Panc1 (cell line): ENCODE measurements around the gene FSIP1. TPM values are rescaled to one million over a fixed set of nuclear protein-coding genes. Genes with fewer than 3 reads are reported as not detected.

Experiments used
- ATAC-seq: fragments of 200-7000 bp; cut with Tn5 transposase; 2 replicates; pipeline ENCODE4 v1.9.1; 2020; ENCODE audit warnings: mild to moderate bottlenecking, moderate library complexity
- BruUV-seq: library from RNA; stranded (reverse); fragments of 400-500 nt; replicated peaks from 2 replicates; lab custom pipeline; 2021; lab: Mats Ljungman, UMichigan
- CTCF ChIA-PET: fragments of 300-600 bp; sonication (Branson Sonifier 250); formaldehyde crosslinking; loops from one replicate; lab custom pipeline; 2022; ENCODE audit warnings: antibody characterized with exemption; lab: Charles Lee
- POLR2A ChIA-PET: fragments of 300-600 bp; sonication (Branson Sonifier 250); formaldehyde crosslinking; loops from one replicate; lab custom pipeline; 2022; ENCODE audit warnings: antibody characterized with exemption; lab: Charles Lee
- DNase-seq: peaks from one replicate; pipeline ENCODE4 v3.0.0-alpha.2; 2010; ENCODE audit warnings: low read depth, low spot score
- H3K27ac ChIP-seq: 2 replicates; pipeline ENCODE4 v1.5.1; 2011; ENCODE audit warnings: mild to moderate bottlenecking, low read length, inconsistent platforms
- H3K27me3 ChIP-seq: fragments of 200-500 bp; sonication (Bioruptor generic); 2 replicates; pipeline ENCODE4 v1.6.0; 2014; ENCODE audit warnings: low read length, inconsistent platforms; ENCODE audit not compliant: control insufficient read depth, insufficient read depth
- H3K36me3 ChIP-seq: fragments of 200-500 bp; sonication (Bioruptor generic); 2 replicates; pipeline ENCODE4 v1.5.1; 2014; ENCODE audit warnings: inconsistent platforms, mild to moderate bottlenecking, low read length, moderate library complexity; ENCODE audit not compliant: control insufficient read depth, insufficient read depth
- H3K4me1 ChIP-seq: 2 replicates; pipeline ENCODE4 v1.5.1; 2011; ENCODE audit warnings: inconsistent platforms, mild to moderate bottlenecking, low read length, moderate library complexity; ENCODE audit not compliant: control insufficient read depth, insufficient read depth
- H3K4me3 ChIP-seq, 2 experiments: 2 replicates each; pipeline ENCODE4 v1.5.1; 2011 to 2012; ENCODE audit warnings: low read depth in 2 of 2, low read length in 2 of 2, mild to moderate bottlenecking in 2 of 2, inconsistent platforms in 1 of 2, moderate library complexity in 1 of 2
- H3K9me3 ChIP-seq: fragments of 200-500 bp; sonication (Bioruptor generic); 2 replicates; pipeline ENCODE4 v1.5.1; 2014; ENCODE audit warnings: low read depth, mild to moderate bottlenecking, inconsistent platforms, low read length, moderate library complexity; ENCODE audit not compliant: control insufficient read depth, insufficient read depth
- POLR2AphosphoS5 ChIP-seq: IDR thresholded peaks from 2 replicates; pipeline ENCODE4 v1.6.1; 2012; ENCODE audit warnings: mild to moderate bottlenecking, low read depth, low read length, moderate library complexity
- REST ChIP-seq, 2 experiments: IDR thresholded peaks; 2 replicates each; pipeline ENCODE4 v1.6.1; 2011 to 2012; ENCODE audit warnings: low read depth in 2 of 2, control low read depth in 1 of 2, low read length in 1 of 2, mild to moderate bottlenecking in 1 of 2, moderate library complexity in 1 of 2; ENCODE audit not compliant: insufficient read depth in 1 of 2
- SIN3A ChIP-seq: IDR thresholded peaks from 2 replicates; pipeline ENCODE4 v1.6.1; 2012; ENCODE audit warnings: low read depth, mild to moderate bottlenecking, low read length, moderate library complexity, borderline replicate concordance; ENCODE audit not compliant: insufficient read depth
- TCF7L2 ChIP-seq: IDR thresholded peaks from 2 replicates; pipeline ENCODE4 v1.6.1; 2011; ENCODE audit warnings: mild to moderate bottlenecking, low read depth, low read length, inconsistent platforms
- in situ Hi-C: cut with HindIII; loops from 2 replicates; pipeline ENCODE4 v1.10.0; 2016; ENCODE audit warnings: low sequenced_read_pairs, low pct_unique_long_range_greater_than_20kb
- intact Hi-C: fragments of 100-400 bp; cut with micrococcal nuclease; formaldehyde crosslinking; loops from one replicate; pipeline ENCODE4 v1.10.0; 2022; ENCODE audit not compliant: unreplicated experiment
- total RNA-seq: library from RNA; stranded (reverse); gene quantifications from one replicate; pipeline ENCODE4 v1.2.1, GENCODE V29; 2021; ENCODE audit not compliant: unreplicated experiment
- TF ChIP-seq, protein P1 (sequence below): fragments of 450-650 bp; IDR thresholded peaks from 2 replicates; pipeline ENCODE4 v1.5.1; 2017; ENCODE audit warnings: mild to moderate bottlenecking

FSIP1 gene
- total RNA-seq, 1 experiment from 2014 or later = 1.4 TPM

DNA sequence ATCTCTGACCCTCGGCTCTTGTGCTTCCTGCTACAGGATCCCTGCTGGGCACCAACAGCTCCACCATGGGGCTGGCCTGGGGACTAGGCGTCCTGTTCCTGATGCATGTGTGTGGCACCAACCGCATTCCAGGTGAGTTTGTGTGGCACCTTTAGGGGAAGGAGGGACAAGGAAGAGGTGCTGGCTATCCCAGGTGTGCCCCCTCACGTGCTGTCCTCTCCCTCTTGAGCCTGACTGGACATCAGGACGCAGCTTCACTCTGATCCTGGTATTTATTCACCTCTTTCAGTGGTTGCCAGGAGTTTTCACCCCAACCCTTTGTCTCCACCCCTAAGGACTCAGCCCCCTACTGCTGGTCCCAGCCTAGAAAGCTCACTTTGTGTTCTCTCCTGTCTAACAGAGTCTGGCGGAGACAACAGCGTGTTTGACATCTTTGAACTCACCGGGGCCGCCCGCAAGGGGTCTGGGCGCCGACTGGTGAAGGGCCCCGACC is 200.8 kb downstream of the FSIP1 start:
- POLR2A ChIA-PET = interaction anchor here (0.5 kb wide), 1 partner anchor 64 kb away, joined by 5 read pairs; no protein-coding TSS in a partner anchor
- TSS peak; percentile 53 for BruUV-seq
- H3K27ac ChIP-seq = no peak overlapping the region
- H3K9me3 ChIP-seq = no peaks in the 10 kb centered on the region
- peak; percentile 63 for ATAC-seq
- H3K4me1 ChIP-seq = no peaks in the 10 kb centered on the region
- in situ Hi-C loops = no loop called here
- H3K4me3 ChIP-seq = peak overlapping the region; percentile 50 to 53
- CTCF ChIA-PET = interaction anchor here (0.7 kb wide), 1 partner anchor 882 kb away, joined by 6 read pairs; no protein-coding TSS in a partner anchor
- H3K36me3 ChIP-seq = no peaks in the 10 kb centered on the region
- TF ChIP-seq, protein P1, sequence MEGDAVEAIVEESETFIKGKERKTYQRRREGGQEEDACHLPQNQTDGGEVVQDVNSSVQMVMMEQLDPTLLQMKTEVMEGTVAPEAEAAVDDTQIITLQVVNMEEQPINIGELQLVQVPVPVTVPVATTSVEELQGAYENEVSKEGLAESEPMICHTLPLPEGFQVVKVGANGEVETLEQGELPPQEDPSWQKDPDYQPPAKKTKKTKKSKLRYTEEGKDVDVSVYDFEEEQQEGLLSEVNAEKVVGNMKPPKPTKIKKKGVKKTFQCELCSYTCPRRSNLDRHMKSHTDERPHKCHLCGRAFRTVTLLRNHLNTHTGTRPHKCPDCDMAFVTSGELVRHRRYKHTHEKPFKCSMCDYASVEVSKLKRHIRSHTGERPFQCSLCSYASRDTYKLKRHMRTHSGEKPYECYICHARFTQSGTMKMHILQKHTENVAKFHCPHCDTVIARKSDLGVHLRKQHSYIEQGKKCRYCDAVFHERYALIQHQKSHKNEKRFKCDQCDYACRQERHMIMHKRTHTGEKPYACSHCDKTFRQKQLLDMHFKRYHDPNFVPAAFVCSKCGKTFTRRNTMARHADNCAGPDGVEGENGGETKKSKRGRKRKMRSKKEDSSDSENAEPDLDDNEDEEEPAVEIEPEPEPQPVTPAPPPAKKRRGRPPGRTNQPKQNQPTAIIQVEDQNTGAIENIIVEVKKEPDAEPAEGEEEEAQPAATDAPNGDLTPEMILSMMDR = peak; percentile 69
- no peak for TF ChIP-seq SIN3A
- intact Hi-C loops = loop anchor here (2.0 to 5.0 kb wide), 3 partner anchors 409 to 875 kb away; no protein-coding TSS in a partner anchor
- no peak for DNase-seq
- H3K27me3 ChIP-seq = peaks cover 4% of the 10 kb centered on the region

DNA sequence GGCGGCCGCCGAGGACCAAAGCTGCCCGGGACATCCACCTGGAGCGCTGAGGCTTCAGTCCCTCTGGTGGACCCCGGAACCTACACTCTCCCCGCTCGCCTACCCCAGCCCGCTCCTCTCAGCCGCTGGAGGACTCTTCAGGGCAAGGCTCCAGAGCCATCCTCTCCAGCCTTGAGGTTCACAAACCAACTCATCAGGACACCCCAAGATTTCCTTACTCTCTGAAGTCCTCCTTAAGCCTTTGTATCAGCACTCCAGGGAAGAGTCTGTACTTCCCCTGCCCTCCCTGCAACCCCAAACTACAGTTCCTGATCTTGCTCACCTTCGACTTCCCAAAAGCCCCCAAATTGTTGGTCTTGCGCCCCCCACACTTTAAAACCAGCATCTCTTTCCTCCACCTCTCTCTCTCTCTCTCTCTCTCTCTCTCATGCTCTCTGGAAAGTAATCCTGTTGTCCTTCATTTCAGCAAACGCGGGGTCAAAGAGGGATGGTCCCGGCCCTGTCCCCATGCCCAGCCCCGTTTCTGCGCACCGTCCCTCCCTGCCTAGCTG is 201.3 kb downstream of the FSIP1 start:
- DNase-seq (no peak), ATAC-seq (peak; percentile 42)
- TF ChIP-seq SIN3A (no peak), POLR2AphosphoS5 (no peak), TCF7L2 (no peak), REST (IDR thresholded peaks at IDR 0.05; ENCODE audit: insufficient read depth in 1 of 2, low read depth in 2 of 2, low read length in 1 of 2) (no peak)
- TF ChIP-seq, protein P1 = no peak
- intact Hi-C loops (loop anchor here (2.0 to 5.0 kb wide), 3 partner anchors 409 to 874 kb away; no protein-coding TSS in a partner anchor), in situ Hi-C loops (no loop called here)
- Histone ChIP-seq H3K27ac (no peak overlapping the region), H3K4me1 (no peaks in the 10 kb centered on the region), H3K36me3 (no peaks in the 10 kb centered on the region), H3K27me3 (peaks cover 4% of the 10 kb centered on the region), H3K4me3 (peak overlapping the region; percentile 50 to 53), H3K9me3 (no peaks in the 10 kb centered on the region)
- ChIA-PET CTCF (interaction anchor here (0.7 to 2.3 kb wide), 3 partner anchors 11 to 881 kb away, joined by 4 to 13 read pairs (median 6); no protein-coding TSS in a partner anchor), POLR2A (no interaction called here)
- BruUV-seq = no TSS peak
